ENCODE measurements around the gene SORCS2. TPM values are rescaled to one million over a fixed set of nuclear protein-coding genes. Genes with fewer than 3 reads are reported as not detected.

Gene SORCS2
- total RNA-seq, 4 donors from 2014 or later = 0.26 to 17.1 (median 2.9) TPM

DNA sequence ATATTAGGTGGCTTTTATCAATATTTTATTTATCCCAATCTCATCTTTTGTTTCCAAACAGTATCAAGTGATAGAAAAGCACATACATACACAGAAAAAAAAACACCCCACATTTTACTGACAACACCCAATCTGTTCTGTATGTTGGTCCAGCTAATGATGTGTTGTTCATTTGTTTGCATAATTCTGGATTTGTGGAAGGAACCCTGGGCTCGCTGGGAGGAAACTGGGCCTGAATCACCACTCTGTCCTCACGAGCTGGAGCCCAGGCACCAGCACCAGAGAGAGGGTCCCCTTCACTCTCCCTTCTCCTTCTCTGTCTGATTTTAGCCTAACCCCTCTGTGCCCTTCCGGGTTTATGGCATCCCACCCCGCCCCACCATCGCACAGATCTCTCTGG is 162.6 kb downstream of the SORCS2 start:
- Histone ChIP-seq H3K27ac (no peak overlapping the region), H3K4me1 (no peaks in the 10 kb centered on the region), H3K4me3 (no peak overlapping the region), H3K9me3 (no peaks in the 10 kb centered on the region), H3K27me3 (no peaks in the 10 kb centered on the region), H3K36me3 (no peaks in the 10 kb centered on the region)
- TF ChIP-seq POLR2A (IDR thresholded peaks at IDR 0.05) = no peak
- TF ChIP-seq, protein P1, sequence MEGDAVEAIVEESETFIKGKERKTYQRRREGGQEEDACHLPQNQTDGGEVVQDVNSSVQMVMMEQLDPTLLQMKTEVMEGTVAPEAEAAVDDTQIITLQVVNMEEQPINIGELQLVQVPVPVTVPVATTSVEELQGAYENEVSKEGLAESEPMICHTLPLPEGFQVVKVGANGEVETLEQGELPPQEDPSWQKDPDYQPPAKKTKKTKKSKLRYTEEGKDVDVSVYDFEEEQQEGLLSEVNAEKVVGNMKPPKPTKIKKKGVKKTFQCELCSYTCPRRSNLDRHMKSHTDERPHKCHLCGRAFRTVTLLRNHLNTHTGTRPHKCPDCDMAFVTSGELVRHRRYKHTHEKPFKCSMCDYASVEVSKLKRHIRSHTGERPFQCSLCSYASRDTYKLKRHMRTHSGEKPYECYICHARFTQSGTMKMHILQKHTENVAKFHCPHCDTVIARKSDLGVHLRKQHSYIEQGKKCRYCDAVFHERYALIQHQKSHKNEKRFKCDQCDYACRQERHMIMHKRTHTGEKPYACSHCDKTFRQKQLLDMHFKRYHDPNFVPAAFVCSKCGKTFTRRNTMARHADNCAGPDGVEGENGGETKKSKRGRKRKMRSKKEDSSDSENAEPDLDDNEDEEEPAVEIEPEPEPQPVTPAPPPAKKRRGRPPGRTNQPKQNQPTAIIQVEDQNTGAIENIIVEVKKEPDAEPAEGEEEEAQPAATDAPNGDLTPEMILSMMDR (IDR thresholded peaks at IDR 0.05) = no peak
- no peak for DNase-seq
- intact Hi-C loops (cut with DNase I; ENCODE audit: low total_unique reads) = no loop called here

DNA sequence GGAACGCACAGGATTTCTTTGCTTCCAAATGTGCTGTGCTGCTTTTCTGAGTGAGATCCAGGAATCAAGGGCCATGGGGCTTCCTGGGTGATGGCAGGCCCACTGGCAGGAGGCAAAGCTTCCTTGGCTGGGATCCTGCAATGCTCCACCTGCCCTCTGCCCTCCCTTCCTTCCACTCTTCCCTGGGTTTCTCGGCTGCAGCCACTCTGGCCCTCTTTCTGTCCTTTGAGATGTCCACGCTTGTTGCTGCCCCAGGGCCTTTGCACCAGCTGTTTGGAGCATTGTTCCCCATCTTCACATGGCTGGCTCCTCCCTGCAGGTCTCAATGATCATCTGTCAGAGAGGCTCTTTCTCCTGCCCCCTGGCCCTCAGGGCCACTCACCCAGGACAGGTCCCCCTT is 163.5 kb downstream of the SORCS2 start:
- H3K36me3 ChIP-seq = no peaks in the 10 kb centered on the region
- no peaks in the 10 kb centered on the region for H3K27me3 ChIP-seq
- intact Hi-C loops (cut with DNase I; ENCODE audit: low total_unique reads) = no loop called here
- H3K9me3 ChIP-seq = no peaks in the 10 kb centered on the region
- H3K4me1 ChIP-seq = no peaks in the 10 kb centered on the region
- no peak overlapping the region for H3K4me3 ChIP-seq
- TF ChIP-seq, protein P1 (IDR thresholded peaks at IDR 0.05) = no peak
- no peak for TF ChIP-seq POLR2A (IDR thresholded peaks at IDR 0.05)
- no peak overlapping the region for H3K27ac ChIP-seq
- no peak for DNase-seq

DNA sequence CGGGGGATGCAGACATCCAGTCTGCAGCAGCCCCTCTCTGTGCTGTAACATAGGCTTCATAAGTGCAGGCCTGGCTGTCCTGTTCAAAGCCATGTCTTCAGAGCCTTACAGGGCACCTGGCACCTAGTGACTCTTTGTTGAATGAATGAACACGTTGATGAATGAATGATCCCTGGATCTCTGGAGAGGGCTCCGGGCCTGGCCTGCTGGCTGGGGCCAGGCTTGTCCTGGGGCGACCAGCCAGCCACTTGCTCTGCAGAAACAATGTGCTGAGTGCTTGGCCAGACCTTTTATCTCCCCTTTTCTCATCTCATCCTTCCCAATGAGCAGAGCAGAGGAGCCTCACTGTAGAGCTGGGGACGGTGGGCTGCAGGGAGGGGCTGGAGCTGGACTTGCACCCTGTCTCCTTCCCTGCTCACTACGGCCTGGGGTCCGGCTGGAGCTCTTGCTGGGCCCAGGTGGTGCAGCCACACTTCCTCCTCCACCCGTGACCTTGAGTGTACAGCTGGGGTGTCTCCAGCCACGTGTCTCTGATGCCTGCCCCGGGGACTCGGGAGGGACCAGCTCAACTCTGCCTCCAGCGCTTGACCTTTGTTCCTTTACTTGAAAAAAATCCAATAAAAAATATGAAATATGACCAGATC is 164.5 kb downstream of the SORCS2 start:
- no peaks in the 10 kb centered on the region for H3K36me3 ChIP-seq
- H3K27me3 ChIP-seq = no peaks in the 10 kb centered on the region
- DNase-seq = no peak
- no peak overlapping the region for H3K27ac ChIP-seq
- no peak for TF ChIP-seq POLR2A (IDR thresholded peaks at IDR 0.05)
- TF ChIP-seq, protein P1 (IDR thresholded peaks at IDR 0.05) = no peak
- intact Hi-C loops (cut with DNase I; ENCODE audit: low total_unique reads) = no loop called here
- H3K9me3 ChIP-seq = no peaks in the 10 kb centered on the region
- no peaks in the 10 kb centered on the region for H3K4me1 ChIP-seq
- no peak overlapping the region for H3K4me3 ChIP-seq

DNA sequence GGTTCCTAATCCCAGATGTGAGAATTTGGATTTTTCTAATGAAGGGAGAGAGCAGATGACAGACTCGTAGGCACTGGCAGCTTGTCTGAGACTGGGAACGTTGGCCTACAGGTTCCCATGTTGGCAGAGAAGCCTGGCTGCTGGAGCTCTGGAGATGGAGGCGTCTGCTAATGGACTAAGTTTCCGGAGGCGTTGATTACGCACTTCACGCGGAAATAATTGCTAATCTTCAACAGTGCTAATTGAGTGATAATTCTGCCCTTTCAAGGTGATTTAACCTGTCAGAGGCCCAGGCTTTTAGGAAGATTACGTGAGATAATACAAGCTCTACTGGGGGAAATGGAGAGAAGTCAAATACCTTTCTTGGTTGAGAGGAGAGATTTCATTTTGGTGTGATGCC is 165.0 kb downstream of the SORCS2 start:
- Histone ChIP-seq H3K9me3 (no peaks in the 10 kb centered on the region), H3K4me3 (no peak overlapping the region), H3K36me3 (no peaks in the 10 kb centered on the region), H3K27ac (no peak overlapping the region), H3K27me3 (no peaks in the 10 kb centered on the region), H3K4me1 (no peaks in the 10 kb centered on the region)
- intact Hi-C loops (cut with DNase I; ENCODE audit: low total_unique reads) = no loop called here
- DNase-seq = no peak
- no peak for TF ChIP-seq POLR2A (IDR thresholded peaks at IDR 0.05)
- TF ChIP-seq, protein P1 (IDR thresholded peaks at IDR 0.05) = no peak

DNA sequence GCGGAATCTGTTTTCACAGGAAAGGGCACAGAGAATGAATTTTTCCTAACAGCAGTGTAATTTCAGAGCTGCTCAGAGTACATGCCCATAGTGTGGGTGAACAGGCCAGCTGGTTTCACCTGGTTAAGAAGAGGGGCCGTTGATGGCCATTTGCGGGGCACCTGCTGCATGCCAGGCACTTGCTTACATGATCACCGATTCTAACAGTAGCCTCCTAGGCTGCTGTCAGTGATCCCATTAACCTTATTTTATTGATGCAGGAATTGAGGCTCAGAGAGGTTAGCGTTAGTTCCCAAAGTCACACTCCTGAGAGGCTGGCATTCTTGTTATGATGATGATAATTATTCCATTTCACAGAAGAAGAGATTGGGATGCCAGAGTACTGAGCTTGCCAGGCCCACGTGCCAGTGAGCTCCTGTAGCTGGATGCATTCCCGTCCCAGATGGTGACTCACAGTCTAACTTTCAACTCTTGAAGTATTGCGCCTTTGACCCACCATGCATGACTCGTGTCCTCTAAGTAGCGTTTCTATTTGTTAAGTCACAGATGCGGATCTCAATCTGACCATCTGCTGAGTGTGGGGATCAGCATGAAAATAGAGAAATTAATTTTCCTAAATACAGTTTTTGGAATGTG is 165.9 kb downstream of the SORCS2 start:
- peak in 1 of 2 donors; percentile 35 for DNase-seq
- no peaks in the 10 kb centered on the region for H3K36me3 ChIP-seq
- intact Hi-C loops (cut with DNase I; ENCODE audit: low total_unique reads) = no loop called here
- TF ChIP-seq, protein P1 (IDR thresholded peaks at IDR 0.05) = no peak
- no peak for TF ChIP-seq POLR2A (IDR thresholded peaks at IDR 0.05)
- no peak overlapping the region for H3K4me3 ChIP-seq
- no peaks in the 10 kb centered on the region for H3K9me3 ChIP-seq
- no peak overlapping the region for H3K27ac ChIP-seq
- H3K27me3 ChIP-seq = no peaks in the 10 kb centered on the region
- H3K4me1 ChIP-seq = no peaks in the 10 kb centered on the region

Data from uterus (tissue), 4 donors.